ENCODE results near the gene PVALEF. TPM values are rescaled to one million over a fixed set of nuclear protein-coding genes. Genes with fewer than 3 reads are reported as not detected.
A peak's percentile ranks its signal among the peaks of the same experiment; 100 is the strongest.

PVALEF gene
- total RNA-seq, 2 donors from 2014 or later = not detected

DNA sequence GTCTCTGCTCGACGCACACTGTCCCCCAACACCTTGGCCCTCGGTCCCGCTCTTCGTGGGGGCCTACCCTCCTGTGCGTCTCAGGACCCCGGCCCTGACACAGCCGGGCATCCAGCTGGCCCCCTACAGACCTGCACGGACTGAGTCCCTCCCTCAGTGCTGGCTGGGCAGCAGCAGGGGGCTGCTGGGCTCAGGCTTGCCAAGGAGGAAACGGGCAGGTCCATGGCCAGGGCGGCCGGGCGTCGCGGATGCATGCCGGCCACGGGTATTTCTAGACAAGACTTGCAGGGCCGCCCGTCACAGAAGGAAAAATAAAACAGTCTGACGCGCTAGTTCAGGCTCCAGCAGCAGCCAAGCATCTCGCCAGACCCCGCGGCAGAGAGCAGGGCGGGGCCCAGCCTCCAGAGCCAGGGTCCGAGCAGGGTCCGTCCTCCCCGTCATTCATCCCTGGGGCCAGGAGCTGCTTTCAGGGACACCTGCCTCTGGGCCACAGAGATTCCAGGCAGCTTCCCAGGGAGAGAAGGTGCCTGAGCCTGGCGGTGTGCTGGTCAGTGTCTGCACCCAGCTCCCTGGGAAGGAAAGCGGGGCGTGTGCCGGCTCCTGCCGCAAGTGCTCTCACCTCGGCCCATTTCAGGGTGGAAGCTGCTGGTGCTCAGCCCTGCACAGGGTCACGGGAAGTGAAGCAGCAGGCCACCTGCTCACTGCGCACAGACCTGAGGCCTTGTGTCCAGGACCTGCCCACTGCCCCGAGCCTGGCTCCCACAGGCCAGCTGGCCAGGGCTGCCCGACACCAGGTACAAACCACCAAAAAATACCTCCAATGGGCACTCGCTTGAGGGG is 7.2 kb upstream of the PVALEF start:
- DNase-seq (ENCODE audit: low spot score) = no peak
- intact Hi-C loops (cut with DNase I) = loop anchor here in 1 of 2 donors (2.0 kb wide), 1 partner anchor 61 kb away; no protein-coding TSS in a partner anchor

GRCh38 chr17:81158688-81159590 is 6.4 kb upstream of the PVALEF start:
- intact Hi-C loops (cut with DNase I) = loop anchor here in 1 of 2 donors (2.0 kb wide), 1 partner anchor 62 kb away; no protein-coding TSS in a partner anchor
- no peak for DNase-seq (ENCODE audit: low spot score)

- no peak for DNase-seq (ENCODE audit: low spot score)
- intact Hi-C loops (cut with DNase I) = loop anchor here in 1 of 2 donors (2.0 kb wide), 1 partner anchor 63 kb away; no protein-coding TSS in a partner anchor
Measured at GRCh38 chr17:81159611-81160265, 5.6 kb upstream of the PVALEF start.

GRCh38 chr17:81160306-81160705 is 5.0 kb upstream of the PVALEF start:
- intact Hi-C loops (cut with DNase I) = no loop called here
- DNase-seq (ENCODE audit: low spot score) = peak; percentile 93

GRCh38 chr17:81160747-81161453 is 4.4 kb upstream of the PVALEF start:
- intact Hi-C loops (cut with DNase I) = no loop called here
- DNase-seq (ENCODE audit: low spot score) = no peak

- intact Hi-C loops (cut with DNase I) = no loop called here
- DNase-seq (ENCODE audit: low spot score) = no peak
Measured at GRCh38 chr17:81161536-81161935, 3.8 kb upstream of the PVALEF start.

DNA sequence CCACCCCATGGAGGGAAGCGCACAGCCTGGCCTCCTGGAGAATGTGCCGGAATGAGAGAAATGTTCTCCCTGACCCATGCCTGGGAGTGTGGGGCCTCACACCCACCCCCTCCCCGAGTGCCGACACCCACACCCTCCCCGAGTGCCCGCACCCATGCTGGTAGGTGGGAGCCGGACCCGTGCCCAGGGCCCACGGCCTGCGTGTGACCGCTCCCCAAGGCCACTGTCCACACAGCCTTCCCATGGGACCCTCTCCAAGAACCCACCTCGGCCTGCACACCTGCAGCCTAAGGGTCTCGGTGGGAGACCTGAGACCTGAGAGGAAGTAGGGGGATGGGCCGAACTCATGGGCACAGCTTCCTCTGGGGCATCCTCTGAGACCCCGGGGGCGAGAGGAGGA is 3.3 kb upstream of the PVALEF start:
- intact Hi-C loops (cut with DNase I) = no loop called here
- no peak for DNase-seq (ENCODE audit: low spot score)

GRCh38 chr17:81162491-81162890 is 2.8 kb upstream of the PVALEF start:
- intact Hi-C loops (cut with DNase I) = no loop called here
- no peak for DNase-seq (ENCODE audit: low spot score)

DNA sequence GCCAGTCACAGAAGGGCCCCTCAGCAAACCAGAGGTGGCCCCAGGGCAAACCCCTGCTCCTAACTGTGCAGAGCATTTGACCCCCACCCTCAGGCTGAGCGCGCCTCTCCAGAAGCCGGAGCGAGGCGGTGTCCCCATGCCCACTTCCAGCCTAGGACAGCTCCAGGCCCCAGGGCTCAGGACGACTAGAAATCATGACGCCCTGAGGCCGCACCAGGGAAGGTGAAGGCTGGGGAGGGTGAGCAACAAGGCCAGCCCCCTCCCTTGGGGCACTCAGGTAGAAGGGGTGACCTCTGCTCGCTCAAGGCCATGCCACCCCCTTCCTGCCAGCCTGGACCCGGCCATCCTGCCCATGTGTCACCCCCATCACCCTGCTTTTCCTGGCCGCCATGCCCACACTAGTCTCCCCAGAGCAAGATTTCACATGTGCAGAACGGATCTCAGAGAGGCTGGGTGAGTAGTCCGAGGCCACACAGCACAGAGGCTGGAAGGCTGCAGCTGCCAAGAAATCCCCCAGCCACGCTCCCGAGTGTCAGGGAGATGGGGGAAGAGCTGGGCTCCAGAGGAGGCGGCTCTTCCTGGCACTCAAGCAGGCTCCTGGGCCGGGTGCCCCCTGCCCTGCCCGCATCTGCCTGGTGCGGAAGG is 2.1 kb upstream of the PVALEF start:
- no peak for DNase-seq (ENCODE audit: low spot score)
- intact Hi-C loops (cut with DNase I) = no loop called here

- no peak for DNase-seq (ENCODE audit: low spot score)
- intact Hi-C loops (cut with DNase I) = no loop called here
Measured at GRCh38 chr17:81163703-81164370, 1.5 kb upstream of the PVALEF start.

- no peak for DNase-seq (ENCODE audit: low spot score)
- intact Hi-C loops (cut with DNase I) = no loop called here
Measured at GRCh38 chr17:81164371-81165245, 699 bp upstream of the PVALEF start.

DNA sequence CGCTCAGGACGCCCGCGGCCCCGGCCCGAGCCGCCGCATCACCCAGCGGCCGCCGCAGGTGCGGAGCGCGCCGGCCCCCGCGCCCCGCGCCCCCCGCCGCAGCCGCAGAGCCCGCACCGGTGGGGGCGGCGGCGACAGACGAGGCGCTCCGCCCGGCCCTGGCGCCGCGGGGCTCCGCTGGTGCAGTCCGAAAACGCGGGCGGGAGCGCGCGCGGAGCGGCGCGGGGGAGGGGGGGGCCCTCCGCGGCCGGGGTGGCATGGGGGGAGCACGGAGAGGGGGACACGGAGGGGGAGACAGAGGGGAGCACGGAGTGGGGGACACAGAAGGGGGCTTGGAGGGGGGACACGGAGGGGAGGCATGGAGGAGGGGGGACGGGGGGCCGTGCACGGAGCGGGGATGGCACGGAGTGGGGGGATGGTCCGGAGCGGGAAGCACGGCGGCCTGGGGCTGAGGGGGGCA is 756 bp downstream of the PVALEF start, which contains the start of gene AATK:
Gene AATK, minus strand, starts transcription at position 189 of the 460 bp plus-strand sequence. CDS start 229 bp downstream, outside the sequence.
- intact Hi-C loops (cut with DNase I) = no loop called here
- DNase-seq (ENCODE audit: low spot score) = no peak

- intact Hi-C loops (cut with DNase I) = no loop called here
- no peak for DNase-seq (ENCODE audit: low spot score)
Measured at GRCh38 chr17:81167194-81167524, 1.9 kb downstream of the PVALEF start.

GRCh38 chr17:81167638-81168037 is 2.3 kb downstream of the PVALEF start:
- intact Hi-C loops (cut with DNase I) = no loop called here
- DNase-seq (ENCODE audit: low spot score) = no peak

DNA sequence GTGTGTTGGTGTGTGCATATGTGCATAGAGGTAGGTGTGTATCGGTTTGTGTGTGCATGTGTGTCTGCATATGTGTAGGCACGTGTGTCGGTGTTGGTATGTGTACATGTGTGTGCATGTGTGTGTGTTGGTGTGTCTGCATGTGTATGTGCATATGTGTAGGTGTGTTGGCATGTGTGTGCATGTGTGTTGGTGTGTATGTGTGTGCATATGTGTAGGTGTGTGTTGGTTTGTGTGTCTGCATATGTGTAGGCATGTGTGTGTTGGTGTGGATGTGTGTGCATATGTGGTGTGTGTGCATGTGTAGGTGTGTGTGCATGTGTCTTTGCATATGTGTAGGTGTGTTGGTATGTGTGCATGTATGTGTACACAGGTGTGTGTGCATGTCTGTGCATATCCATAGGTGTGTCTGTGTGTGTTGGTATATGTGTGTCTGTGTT is 4.6 kb downstream of the PVALEF start:
- DNase-seq (ENCODE audit: low spot score) = no peak
- intact Hi-C loops (cut with DNase I) = no loop called here

DNA sequence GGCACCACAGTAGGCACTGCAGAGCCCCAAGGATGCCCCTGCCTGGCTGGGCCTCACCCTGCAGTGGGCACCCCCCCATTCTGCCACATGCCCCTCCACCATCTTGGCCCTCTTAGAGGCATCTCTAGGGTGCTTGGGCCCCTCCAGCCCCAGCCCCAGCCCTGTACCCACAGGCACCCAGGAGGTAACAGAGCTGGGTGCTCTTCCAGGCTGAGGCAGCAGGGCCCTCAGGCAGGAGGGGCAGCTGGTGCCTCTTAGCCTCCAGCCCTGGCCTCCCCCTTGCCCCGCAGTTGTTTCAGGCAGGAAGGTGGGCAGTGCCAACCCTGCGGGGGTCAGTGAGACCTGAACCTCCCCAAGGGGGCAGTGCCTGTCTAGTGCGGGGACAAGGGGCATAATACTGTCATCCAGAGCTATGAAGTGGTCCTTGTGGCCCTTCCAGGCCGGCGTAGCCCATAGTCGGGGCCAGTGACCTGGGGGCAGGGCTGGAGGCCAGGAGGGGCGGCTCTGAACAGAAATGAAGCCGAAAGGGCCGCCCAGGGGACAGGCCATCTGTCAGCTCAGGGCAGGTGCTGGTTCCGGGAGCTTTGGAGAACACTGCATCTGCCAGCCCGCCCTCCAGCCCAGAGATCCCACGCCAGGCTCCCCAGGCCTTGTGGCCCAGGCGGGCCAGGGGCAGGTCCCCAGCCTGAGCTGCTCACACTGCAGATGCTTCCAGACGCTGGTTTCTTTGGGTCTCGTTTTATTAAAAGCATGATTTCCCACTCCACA is 5.6 kb downstream of the PVALEF start:
- intact Hi-C loops (cut with DNase I) = no loop called here

More for the DNA sequence above, 5.6 kb downstream of the PVALEF start:
- no peak for DNase-seq (ENCODE audit: low spot score)
